ENCODE results near the gene FOXI3.

Gene FOXI3

DNA sequence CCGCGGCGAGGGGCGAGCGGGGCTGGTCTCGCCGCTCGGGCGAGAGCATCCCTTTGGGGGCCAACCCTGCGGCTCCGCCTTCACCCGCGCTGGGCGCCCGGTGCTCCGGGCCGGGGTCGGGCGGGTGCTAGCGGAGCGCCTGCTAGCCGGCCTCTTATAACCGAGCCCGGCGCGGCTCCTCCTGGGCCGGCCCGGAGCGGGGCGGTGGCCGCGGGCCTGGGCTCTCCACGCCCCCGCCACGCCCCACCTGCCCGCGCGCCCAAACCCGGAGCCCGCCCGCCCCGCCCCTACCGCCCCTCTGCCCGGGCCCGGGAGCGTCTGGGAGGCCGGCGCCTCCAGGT, at the start of gene FOXI3:
Gene FOXI3, minus strand, starts transcription at position 129 of the 341 bp plus-strand sequence. CDS start 158 bp downstream, outside the sequence.
- no peak within 1 kb of the TSS for H3K4me3 ChIP-seq (ENCODE audit: control insufficient read depth, low read depth, low read length)
- TF ChIP-seq, protein P1, sequence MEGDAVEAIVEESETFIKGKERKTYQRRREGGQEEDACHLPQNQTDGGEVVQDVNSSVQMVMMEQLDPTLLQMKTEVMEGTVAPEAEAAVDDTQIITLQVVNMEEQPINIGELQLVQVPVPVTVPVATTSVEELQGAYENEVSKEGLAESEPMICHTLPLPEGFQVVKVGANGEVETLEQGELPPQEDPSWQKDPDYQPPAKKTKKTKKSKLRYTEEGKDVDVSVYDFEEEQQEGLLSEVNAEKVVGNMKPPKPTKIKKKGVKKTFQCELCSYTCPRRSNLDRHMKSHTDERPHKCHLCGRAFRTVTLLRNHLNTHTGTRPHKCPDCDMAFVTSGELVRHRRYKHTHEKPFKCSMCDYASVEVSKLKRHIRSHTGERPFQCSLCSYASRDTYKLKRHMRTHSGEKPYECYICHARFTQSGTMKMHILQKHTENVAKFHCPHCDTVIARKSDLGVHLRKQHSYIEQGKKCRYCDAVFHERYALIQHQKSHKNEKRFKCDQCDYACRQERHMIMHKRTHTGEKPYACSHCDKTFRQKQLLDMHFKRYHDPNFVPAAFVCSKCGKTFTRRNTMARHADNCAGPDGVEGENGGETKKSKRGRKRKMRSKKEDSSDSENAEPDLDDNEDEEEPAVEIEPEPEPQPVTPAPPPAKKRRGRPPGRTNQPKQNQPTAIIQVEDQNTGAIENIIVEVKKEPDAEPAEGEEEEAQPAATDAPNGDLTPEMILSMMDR (IDR thresholded peaks at IDR 0.05; ENCODE audit: control insufficient read depth, insufficient read depth, low read depth, low read length, missing control alignments) = no peak
- DNase-seq (ENCODE audit: low read depth) = no peak

DNA sequence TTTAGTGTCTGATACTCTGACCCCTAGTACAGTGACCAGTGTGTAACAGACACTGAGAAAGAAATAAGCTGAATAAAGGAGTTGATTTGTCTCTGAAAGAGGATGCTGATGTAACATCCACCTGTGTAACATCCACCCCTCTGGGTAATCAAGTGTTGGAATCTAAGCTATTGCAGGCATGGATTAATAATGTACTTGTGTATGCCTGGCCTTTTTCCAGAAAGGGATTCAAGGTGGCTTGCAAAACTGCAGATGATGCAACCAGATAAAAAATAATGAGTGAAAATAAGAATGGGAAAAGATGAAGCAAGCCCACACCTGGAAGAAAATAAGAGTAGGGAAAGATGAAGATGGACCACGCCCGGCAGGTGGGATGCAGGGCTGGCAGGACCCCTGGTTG, 48.2 kb upstream of the FOXI3 start:
- H3K4me3 ChIP-seq (ENCODE audit: control insufficient read depth, low read depth, low read length) = no peak overlapping the region
- DNase-seq (ENCODE audit: low read depth) = no peak
- TF ChIP-seq, protein P1 (IDR thresholded peaks at IDR 0.05; ENCODE audit: control insufficient read depth, insufficient read depth, low read depth, low read length, missing control alignments) = no peak

DNA sequence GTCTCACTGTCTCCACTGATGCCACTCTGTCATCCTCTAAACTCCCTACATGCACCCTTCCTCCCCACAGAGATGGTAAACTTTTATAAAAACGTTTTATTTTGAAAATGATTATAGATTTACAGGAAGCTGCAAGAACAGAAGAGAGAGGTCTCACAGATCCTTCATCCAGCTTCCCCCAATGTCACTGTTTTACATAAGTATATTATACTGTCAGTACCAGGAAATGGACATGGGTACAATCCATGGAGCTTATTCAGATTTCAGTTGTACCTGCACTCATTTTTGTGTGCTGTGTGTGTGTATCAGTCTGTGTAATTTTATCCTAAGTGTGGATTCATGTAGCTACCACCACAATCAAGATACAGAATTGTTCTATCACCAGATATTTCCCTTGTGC, 46.7 kb upstream of the FOXI3 start:
- TF ChIP-seq, protein P1 (IDR thresholded peaks at IDR 0.05; ENCODE audit: control insufficient read depth, insufficient read depth, low read depth, low read length, missing control alignments) = no peak
- H3K4me3 ChIP-seq (ENCODE audit: control insufficient read depth, low read depth, low read length) = no peak overlapping the region
- no peak for DNase-seq (ENCODE audit: low read depth)

DNA sequence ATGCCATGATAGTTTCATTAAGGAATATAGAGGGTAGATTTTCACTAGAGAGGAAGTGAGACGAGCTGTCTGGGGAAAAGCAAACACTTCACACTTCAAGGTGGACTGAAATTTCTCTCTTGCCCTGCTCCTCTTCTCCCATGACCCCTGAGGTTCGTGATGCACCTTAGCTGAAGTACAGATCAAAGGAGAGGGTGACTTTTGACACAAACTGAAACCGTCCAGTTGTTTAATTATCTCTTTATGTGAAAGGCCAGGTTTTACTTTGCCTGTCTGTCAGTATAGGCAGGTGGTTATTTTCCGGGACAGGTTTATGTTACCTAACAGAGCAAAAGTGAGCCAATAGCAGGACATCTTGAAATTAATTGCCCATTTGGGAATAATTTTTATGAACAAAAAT, 41.0 kb upstream of the FOXI3 start:
- no peak for DNase-seq (ENCODE audit: low read depth)
- TF ChIP-seq, protein P1 (IDR thresholded peaks at IDR 0.05; ENCODE audit: control insufficient read depth, insufficient read depth, low read depth, low read length, missing control alignments) = no peak
- no peak overlapping the region for H3K4me3 ChIP-seq (ENCODE audit: control insufficient read depth, low read depth, low read length)

DNA sequence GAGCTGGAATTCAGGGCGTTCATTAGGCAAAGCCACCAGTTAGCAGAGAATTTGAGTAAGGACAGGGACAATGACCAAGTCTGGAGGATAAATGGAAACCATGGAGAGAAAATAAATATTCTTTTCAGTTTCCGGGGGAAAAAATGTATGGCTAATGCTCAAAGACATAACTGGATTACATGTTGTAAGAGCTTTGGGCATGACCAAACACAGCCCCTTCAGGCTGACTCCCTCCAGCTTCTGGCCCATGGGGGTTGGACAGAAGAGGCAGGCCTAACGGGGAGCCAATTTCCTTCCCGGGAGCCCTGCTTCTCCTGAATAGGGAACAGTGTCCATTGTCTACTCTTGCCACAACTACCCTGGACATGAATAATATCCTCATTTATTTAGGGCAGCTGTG, 39.5 kb upstream of the FOXI3 start:
- TF ChIP-seq, protein P1 (IDR thresholded peaks at IDR 0.05; ENCODE audit: control insufficient read depth, insufficient read depth, low read depth, low read length, missing control alignments) = no peak
- H3K4me3 ChIP-seq (ENCODE audit: control insufficient read depth, low read depth, low read length) = no peak overlapping the region
- no peak for DNase-seq (ENCODE audit: low read depth)

DNA sequence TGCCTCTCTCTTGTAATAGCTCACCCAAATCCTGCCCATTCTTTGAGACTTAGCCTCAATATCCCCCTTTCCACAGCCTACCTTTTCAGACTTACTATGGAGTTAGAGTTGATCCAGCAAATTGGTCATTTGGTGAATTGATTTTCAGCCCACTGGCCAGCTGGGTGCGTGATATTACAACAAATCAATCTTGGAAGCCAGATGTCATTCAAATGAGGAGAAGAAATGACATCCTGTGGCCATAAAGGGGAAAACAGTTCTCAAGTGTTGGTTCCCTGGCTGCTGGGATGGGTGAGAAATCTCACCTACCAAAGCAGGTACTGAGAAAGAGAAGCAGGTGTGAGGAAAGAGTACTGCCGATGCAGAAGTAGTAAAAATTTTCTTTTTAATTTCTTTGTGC, 36.7 kb upstream of the FOXI3 start:
- TF ChIP-seq, protein P1 (IDR thresholded peaks at IDR 0.05; ENCODE audit: control insufficient read depth, insufficient read depth, low read depth, low read length, missing control alignments) = no peak
- DNase-seq (ENCODE audit: low read depth) = no peak
- no peak overlapping the region for H3K4me3 ChIP-seq (ENCODE audit: control insufficient read depth, low read depth, low read length)

DNA sequence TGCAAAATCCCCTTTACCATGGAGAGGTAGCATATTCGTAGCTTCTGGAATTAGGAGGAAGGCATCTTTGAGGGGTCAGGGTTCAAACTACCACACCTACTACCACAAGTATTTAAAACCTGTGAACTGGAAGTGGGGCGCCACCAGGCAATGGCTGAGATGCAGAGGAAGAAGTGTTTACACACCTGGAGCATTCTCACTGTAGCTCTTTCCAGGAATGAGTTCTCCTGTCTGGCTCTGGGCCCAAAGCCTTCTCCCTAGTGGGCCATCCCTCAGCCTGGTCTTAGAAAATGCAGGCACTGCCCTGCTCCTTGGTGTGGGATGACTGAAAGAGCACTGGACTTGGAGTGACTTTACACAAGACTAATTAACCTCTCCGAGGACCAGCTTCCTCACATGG, 30.7 kb upstream of the FOXI3 start:
- no peak for DNase-seq (ENCODE audit: low read depth)
- TF ChIP-seq, protein P1 (IDR thresholded peaks at IDR 0.05; ENCODE audit: control insufficient read depth, insufficient read depth, low read depth, low read length, missing control alignments) = no peak
- no peak overlapping the region for H3K4me3 ChIP-seq (ENCODE audit: control insufficient read depth, low read depth, low read length)
